ENCODE data around the gene PRKAR1B.

DNA sequence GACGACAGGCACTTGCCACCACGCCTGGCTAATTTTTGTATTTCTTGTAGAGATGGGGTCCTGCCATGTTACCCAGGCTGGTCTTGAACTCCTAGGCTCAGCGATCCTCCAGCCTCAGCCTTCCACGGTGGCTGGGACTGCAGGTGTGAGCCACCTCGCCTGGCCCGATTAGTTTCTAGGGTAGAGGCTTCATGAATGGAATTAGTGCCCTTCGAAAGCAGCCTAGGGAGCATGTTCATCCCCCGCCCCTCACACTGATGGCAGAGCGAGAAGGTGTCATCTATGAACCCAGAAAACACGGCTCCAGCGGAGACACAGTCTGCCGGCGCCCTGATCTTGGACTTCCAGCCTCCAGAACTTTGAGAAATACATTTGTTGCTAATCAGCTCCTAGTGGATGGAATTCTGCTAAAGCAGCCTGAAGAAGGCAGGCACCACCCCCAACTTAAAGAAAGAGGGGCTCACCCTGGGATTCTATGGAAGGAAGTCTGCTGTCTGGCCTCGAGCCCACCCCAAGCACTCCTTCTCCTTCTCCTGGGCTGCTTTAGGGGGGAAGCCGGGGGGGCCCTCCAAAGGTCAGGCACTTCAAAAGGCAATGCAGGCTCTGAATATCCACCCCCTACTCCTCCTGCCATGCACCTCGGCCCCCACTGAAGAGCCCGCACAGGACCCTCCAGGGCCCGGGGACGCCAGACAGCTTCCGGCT, 217.5 kb downstream of the PRKAR1B start:
- TF ChIP-seq, protein P1, sequence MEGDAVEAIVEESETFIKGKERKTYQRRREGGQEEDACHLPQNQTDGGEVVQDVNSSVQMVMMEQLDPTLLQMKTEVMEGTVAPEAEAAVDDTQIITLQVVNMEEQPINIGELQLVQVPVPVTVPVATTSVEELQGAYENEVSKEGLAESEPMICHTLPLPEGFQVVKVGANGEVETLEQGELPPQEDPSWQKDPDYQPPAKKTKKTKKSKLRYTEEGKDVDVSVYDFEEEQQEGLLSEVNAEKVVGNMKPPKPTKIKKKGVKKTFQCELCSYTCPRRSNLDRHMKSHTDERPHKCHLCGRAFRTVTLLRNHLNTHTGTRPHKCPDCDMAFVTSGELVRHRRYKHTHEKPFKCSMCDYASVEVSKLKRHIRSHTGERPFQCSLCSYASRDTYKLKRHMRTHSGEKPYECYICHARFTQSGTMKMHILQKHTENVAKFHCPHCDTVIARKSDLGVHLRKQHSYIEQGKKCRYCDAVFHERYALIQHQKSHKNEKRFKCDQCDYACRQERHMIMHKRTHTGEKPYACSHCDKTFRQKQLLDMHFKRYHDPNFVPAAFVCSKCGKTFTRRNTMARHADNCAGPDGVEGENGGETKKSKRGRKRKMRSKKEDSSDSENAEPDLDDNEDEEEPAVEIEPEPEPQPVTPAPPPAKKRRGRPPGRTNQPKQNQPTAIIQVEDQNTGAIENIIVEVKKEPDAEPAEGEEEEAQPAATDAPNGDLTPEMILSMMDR (IDR thresholded peaks at IDR 0.05 in 8 of 11, conservative IDR thresholded peaks at IDR 0.05 in 3 of 11): no peak
- TF ChIP-seq POLR2AphosphoS5 (IDR thresholded peaks at IDR 0.05): no peak
